NCI-H2081 treated with DMSO at 0.1 percent for 48 hours (cell line): Measurements from ENCODE around the gene CEP57.
"Not testable (repeated sequence)": the region's sequence is repeated elsewhere in the genome, so short reads cannot be mapped to it uniquely, and the experiment has no call there.

ENCODE experiments used
- DNase-seq: peaks from one replicate; lab custom pipeline; 2025; lab: John Stamatoyannopoulos, UW

CEP57 gene

DNA sequence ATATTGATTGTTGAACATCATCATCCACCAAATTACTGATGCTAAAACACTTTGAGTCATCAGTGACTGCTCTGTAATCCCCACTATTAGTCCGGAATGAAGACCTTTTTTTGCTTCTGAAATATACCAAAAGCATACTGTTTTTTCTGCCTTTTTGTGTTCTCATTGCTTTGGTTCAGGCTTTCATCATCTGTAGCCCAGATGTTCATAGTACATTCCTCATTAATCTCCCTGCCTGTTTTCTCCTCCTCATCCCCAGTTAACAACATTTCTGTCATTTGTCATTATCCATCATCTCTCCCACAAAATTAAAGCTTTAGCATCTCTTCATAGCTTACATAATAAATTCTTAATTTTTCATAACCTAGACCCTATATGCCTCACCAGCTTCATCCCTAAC lies 9.2 kb downstream of the CEP57 start:
- no peak for DNase-seq

DNA sequence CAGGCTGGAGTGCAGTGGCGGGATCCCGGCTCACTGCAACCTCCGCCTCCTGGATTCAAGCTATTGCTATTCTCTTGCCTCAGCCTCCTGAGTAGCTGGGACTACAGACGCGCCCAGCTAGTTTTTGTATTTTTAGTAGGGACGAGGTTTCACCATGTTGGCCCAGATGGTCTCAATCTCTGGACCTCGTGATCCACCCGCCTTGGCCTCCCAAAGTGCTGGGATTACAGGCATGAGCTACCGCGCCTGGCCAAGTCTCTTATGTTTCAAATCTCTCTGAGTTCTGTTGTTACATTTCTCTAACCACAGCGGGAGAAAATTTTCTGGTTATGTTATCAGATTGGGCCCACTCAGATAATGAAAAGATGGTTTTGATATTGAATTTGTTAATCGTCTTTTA lies 10.1 kb downstream of the CEP57 start:
- no peak for DNase-seq

GRCh38 chr11:95802806-95803205 lies 12.5 kb downstream of the CEP57 start:
- DNase-seq = no peak

GRCh38 chr11:95803973-95804372 lies 13.7 kb downstream of the CEP57 start:
- no peak for DNase-seq

DNA sequence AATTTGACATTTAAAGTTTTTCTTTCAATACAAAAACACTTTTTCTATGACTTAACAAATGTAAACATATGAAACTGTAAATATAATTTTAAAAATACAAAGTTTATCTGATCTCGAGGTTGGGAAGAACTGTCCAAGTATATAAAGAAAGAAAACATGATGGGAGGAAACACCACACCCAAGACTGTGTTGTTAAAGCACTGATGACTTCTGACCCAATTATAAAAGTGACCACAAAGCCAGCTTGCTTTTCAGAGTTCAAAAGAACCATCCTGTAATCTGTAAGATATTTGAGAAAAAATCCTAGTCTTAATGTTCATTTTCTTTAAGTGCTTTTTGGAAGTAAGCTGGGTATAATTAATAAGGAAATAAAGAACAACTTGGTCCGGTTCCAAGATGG lies 15.6 kb downstream of the CEP57 start:
- DNase-seq = no peak

DNA sequence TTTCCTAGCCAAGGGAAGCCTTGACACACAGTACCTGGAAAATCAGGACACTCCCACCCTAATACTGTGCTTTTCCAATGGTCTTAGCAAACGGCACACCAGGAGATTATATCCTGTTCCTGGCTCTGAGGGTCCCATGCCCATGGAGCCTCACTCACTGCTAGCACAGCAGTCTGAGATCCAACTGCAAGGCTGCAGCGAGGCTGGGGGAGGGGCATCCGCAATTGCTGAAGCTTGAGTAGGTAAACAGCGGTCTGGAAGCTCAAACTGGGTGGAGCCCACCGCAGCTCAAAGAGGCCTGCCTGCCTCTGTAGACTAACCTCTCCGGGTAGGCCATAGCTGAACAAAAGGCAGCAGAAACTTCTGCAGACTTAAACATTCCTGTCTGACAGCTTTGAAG lies 16.2 kb downstream of the CEP57 start:
- not testable (repeated sequence) for DNase-seq

- DNase-seq = not testable (repeated sequence)
These were observed 20.8 kb downstream of the CEP57 start for GRCh38 chr11:95811052-95811451.

GRCh38 chr11:95816037-95816436 lies 25.7 kb downstream of the CEP57 start:
- no peak for DNase-seq

GRCh38 chr11:95821640-95822039 lies 31.3 kb downstream of the CEP57 start:
- DNase-seq = no peak

- no peak for DNase-seq
These were observed 37.4 kb downstream of the CEP57 start for GRCh38 chr11:95827696-95828095.

- no peak for DNase-seq
These were observed 39.4 kb downstream of the CEP57 start for GRCh38 chr11:95829580-95830259.

DNA sequence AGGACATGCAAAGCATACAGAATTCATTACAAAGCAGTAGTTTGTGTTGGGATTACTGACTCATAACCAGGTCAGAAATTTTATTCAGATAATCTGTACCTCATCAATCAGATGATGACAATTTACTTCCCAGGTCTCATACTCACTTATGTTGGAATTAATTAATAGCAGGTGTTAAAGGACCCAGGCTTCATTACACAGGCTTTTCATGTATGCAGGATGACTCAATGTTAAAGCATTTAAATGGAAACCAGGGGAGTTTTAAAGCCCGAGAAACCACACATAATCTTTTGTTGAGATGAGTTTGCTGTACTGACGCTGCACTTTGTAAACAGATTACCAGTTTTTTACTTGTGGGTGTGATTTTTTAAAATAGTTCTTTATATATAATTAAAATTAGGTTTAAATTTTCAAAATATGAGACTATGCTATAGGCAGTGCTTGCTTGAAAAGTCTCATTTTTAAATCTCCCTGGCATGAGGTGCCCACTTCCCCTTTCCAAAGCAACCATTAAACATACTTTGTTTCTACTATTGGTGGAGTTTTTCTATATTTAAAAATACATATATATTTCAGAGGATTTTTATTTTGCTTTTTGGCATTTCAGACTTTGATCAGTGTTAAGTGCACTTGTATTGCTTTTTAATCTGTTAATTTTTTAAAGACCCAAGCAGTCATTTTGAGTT lies 41.0 kb downstream of the CEP57 start:
- no peak for DNase-seq

DNA sequence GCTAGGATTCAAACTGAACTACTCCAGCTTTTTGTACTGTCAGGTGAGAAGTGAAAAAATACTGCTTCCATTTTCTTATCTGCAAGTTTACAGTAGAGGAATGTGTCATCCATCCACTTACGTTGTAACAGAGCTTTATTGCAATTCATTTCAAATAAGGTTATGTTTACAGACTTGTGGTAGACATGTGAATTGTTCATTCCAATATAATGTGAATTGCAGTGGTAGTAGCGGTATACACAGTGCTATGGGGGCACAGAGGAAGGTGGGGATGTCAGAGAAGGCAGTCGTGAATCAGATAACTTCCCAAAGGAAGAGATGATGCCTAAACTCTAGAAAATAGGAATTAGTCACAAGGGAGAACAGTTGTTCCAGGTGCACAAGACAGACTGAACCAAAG lies 42.5 kb downstream of the CEP57 start:
- no peak for DNase-seq

- DNase-seq = no peak
These were observed 43.1 kb downstream of the CEP57 start for GRCh38 chr11:95833378-95833777.

GRCh38 chr11:95835351-95835750 lies 45.1 kb downstream of the CEP57 start:
- DNase-seq = no peak

- peak; percentile 59 for DNase-seq
These were observed 45.6 kb downstream of the CEP57 start for GRCh38 chr11:95835768-95836488.

DNA sequence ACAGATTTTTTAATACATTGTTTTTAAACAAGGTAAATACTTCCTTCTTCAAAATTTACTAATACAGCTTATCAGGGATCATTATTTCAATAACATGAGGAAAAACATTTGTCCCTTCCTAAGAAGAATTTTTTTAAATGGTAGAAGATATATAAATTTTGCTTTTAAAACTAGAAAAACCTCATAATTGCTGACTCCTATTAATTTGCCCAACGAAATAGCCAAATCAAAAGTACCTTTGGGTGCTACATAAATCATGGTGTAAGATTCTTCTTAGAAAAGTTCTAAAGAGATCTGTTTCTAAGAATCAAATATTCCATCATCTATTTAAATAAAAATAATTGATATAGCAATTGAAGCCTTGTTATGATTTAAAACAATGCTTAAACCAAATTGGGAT lies 54.9 kb downstream of the CEP57 start:
- DNase-seq = no peak

DNA sequence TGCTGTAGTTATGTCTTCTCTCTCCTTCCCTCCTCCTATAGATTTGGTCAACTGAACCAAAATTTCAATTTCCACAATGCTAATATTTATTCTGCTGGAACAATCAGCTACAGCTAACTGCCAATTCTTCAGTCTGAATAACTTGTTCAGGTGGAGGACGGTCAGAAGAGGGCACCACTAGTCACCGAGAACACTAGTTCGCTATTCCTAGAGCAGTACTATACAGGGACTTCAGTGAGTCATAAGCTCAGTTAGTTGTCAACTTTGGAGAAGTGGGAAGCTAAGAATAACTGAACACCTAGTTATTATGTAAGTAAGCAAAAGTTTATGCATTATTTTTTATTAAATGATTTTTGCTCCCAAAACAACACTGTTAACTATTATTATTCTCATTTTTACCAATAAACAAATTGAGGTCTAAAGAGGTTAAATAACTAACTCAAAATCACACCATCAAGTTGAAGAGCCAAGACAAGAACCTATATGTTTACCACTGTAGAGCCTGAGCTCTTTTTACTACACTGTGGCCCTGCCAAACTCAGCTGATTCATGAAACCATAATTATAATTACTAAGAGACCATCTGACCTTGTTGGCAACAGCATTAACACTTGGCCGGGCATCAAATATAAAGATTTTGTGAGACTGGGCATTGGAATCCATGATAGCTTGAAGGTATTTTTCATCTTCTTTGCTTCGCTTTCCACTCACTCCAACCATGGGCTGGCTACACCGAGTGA lies 59.0 kb downstream of the CEP57 start:
- DNase-seq = peak; percentile 15

DNA sequence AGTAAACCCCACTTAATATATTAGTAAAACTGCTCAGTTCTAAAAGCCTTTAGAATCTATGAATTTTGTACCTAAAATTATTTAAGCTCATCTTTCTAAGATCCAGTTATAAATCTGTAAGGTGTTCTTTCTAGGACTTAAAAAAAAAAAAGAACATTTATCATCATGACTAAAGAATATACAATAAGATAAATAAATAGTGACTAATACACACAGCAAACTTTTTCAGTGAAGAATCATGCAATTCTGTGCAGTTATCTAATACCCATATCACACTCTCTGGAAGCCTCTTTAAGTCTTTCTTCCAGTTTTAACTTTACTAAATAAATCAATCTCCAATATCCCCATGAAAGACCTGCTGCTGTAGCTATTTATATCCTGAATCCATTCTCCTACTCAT lies 59.8 kb downstream of the CEP57 start:
- DNase-seq = no peak

GRCh38 chr11:95853138-95853537 lies 62.8 kb downstream of the CEP57 start:
- DNase-seq = no peak

DNA sequence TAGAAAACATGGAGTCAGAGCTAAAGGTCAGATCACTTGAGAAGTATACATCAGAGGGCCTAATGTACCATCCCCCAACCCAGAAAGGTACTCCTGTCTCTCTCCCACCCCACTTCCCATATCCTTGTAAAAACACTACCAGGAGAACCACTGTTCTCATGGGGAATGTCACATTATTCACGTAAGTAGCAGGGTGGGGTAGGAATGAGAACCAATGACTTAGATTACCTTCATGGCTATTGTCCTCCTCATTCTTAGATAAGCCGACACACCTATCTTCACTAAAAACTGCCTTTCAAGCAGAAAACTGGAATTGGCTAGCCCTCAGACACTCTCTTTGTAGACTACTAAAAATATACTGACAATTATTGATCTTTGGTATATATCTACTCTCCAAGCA lies 63.6 kb downstream of the CEP57 start:
- no peak for DNase-seq

DNA sequence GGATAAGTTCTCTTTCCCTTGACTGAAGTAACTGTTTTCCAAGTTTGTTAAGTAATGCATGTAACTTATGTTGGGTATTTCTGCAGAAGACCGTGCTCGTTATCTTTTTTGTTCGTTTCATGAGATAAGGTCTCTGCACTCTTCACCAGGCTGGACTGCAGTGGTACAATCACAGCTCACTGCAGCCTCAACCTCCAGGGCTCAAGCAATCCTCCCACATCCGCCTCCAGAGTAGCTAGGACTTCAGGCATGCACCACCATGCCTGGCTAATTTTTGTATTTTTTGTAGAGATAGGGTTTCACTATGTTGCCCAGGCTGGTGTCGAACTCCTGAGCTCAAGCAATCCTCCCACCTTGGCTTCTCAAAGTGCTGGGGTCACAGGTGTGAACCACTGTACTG lies 64.1 kb downstream of the CEP57 start:
- not testable (repeated sequence) for DNase-seq

DNA sequence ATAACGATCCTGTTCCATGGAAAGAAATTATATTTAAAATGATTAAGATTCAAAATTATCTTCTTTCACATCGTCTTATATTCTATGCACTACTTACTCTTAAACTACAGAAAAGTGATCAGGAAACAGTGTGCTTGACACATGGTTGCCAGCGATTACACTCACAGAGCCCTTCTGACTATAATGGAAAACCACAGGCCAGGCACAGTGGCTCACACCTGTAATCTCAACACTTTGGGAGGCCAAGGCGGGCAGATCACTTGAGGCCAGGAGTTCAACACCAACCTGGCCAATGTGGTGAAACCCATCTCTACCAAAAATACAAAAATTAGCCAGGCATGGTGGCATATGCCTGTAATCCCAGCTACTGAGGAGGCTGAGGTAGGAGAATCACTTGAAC lies 69.7 kb downstream of the CEP57 start:
- not testable (repeated sequence) for DNase-seq
